Upper lobe of left lung (tissue), 6 donors: ENCODE data around the gene ARL4A. TPM values are rescaled to one million over a fixed set of nuclear protein-coding genes. Genes with fewer than 3 reads are reported as not detected.
A peak's percentile ranks its signal among the peaks of the same experiment; 100 is the strongest.
"Not testable (repeated sequence)": the region's sequence is repeated elsewhere in the genome, so short reads cannot be mapped to it uniquely, and the experiment has no call there.

Experiments
- ATAC-seq, 2 donors: fragments of 200-7000 bp; cut with Tn5 transposase; one replicate each; pipeline ENCODE4 v1.9.1; 2022; ENCODE audit warnings: mild to moderate bottlenecking in 2 of 2, moderate library complexity in 2 of 2; ENCODE audit not compliant: low FRiP score in 2 of 2
- DNase-seq, 2 donors: peaks; one replicate each; pipeline ENCODE4 v3.0.0-alpha.2; 2019 to 2020
- H3K27ac ChIP-seq, 4 donors: fragments of 200-600 bp; sonication (generic); one replicate each; pipeline ENCODE4 v1.5.1; 2016 to 2019
- H3K27me3 ChIP-seq, 4 donors: fragments of 200-600 bp; sonication (generic); one replicate each; pipeline ENCODE4 v1.5.1; 2017 to 2019
- H3K36me3 ChIP-seq, 4 donors: fragments of 200-600 bp; sonication (generic); one replicate each; pipeline ENCODE4 v1.5.1; 2016 to 2019
- H3K4me1 ChIP-seq, 4 donors: fragments of 200-600 bp; sonication (generic); one replicate each; pipeline ENCODE4 v1.5.1; 2018 to 2019
- H3K4me3 ChIP-seq, 4 donors: fragments of 200-600 bp; sonication (generic); one replicate each; pipeline ENCODE4 v1.5.1; 2017 to 2019; ENCODE audit warnings: mild to moderate bottlenecking in 2 of 4, moderate library complexity in 1 of 4
- H3K9me3 ChIP-seq, 4 donors: fragments of 200-600 bp; sonication (generic); one replicate each; pipeline ENCODE4 v1.5.1; 2018 to 2019
- EP300 ChIP-seq, 4 donors: sonication (generic); formaldehyde crosslinking; IDR thresholded peaks; one replicate each; pipeline ENCODE4 v1.5.1; 2017; ENCODE audit warnings: antibody characterized with exemption in 4 of 4, control low read depth in 2 of 4
- POLR2A ChIP-seq, 4 donors: fragments of 450-650 bp; IDR thresholded peaks; one replicate each; pipeline ENCODE4 v1.5.1; 2016 to 2017; ENCODE audit warnings: antibody characterized with exemption in 4 of 4, mild to moderate bottlenecking in 2 of 4
- POLR2AphosphoS5 ChIP-seq, 2 donors: sonication (generic); formaldehyde crosslinking; IDR thresholded peaks; one replicate each; pipeline ENCODE4 v1.5.1; 2017; ENCODE audit warnings: antibody characterized with exemption in 2 of 2
- WGBS, 2 donors: methylation state at CpG; one replicate each; pipeline ENCODE4 v1.1.5; 2017 to 2018; 5-methylcytosine and 5-hydroxymethylcytosine counted together
- total RNA-seq, 6 donors: library from RNA; depleted of rRNA in 4 of 6; stranded (reverse); fragments of >200 nt in 4 of 6; gene quantifications; one replicate each; pipeline versions ENCODE4 v1.1.0 to v1.2.1, GENCODE V29; 2016 to 2021
- TF ChIP-seq, protein P1 (sequence below), 6 experiments: fragments of 450-650 bp in 4 of 6; fragments of 200-600 bp in 2 of 6; sonication (generic) in 2 of 6; IDR thresholded peaks; one replicate each; pipeline ENCODE4 v1.5.1; 2016 to 2019; ENCODE audit warnings: antibody characterized with exemption in 6 of 6
- donor health status: DM: no; HTN: no; CAD: no; lungs with moderate emphysema.
- donor health status: DM: no; HTN: yes; CAD: no; lungs with severe emphysema.

ARL4A gene
- total RNA-seq, 6 donors from 2014 or later, result 5.9 to 47.5 (median 30.5) TPM

DNA sequence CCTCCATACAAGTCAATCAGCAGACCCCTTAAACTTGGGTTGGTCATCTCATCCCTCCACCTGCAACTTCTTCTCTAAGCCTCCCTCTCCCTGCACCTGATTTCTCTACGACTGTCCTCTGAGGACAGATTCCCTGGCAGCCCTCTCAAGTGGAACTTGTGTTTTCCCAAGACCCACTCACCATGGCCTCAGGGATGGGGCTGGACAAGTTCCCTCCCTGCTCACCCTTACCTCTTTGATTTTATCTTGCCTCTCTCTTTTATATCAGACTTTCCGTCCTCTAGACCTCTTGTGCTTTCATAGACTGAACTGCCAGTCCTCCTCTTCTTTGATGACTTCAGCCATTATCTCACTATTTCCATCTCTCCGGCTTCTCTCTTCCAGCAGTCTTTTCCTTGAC, 46.2 kb upstream of the ARL4A start:
- no peak for DNase-seq
- Histone ChIP-seq H3K4me1 (peaks cover 0 to 9% (median 3%) of the 10 kb centered on the region in 4 donors), H3K36me3 (no peaks in the 10 kb centered on the region), H3K27me3 (no peaks in the 10 kb centered on the region), H3K27ac (no peak overlapping the region), H3K4me3 (no peak overlapping the region), H3K9me3 (no peaks in the 10 kb centered on the region)
- no peak for ATAC-seq
- 86 to 89% methylated on average over 2 to 3 of the region's 3 CpGs for WGBS, 2 donors
- TF ChIP-seq POLR2A (IDR thresholded peaks at IDR 0.05) (no peak), EP300 (IDR thresholded peaks at IDR 0.05) (no peak), POLR2AphosphoS5 (IDR thresholded peaks at IDR 0.05) (no peak)
- TF ChIP-seq, protein P1, sequence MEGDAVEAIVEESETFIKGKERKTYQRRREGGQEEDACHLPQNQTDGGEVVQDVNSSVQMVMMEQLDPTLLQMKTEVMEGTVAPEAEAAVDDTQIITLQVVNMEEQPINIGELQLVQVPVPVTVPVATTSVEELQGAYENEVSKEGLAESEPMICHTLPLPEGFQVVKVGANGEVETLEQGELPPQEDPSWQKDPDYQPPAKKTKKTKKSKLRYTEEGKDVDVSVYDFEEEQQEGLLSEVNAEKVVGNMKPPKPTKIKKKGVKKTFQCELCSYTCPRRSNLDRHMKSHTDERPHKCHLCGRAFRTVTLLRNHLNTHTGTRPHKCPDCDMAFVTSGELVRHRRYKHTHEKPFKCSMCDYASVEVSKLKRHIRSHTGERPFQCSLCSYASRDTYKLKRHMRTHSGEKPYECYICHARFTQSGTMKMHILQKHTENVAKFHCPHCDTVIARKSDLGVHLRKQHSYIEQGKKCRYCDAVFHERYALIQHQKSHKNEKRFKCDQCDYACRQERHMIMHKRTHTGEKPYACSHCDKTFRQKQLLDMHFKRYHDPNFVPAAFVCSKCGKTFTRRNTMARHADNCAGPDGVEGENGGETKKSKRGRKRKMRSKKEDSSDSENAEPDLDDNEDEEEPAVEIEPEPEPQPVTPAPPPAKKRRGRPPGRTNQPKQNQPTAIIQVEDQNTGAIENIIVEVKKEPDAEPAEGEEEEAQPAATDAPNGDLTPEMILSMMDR (IDR thresholded peaks at IDR 0.05), result no peak

DNA sequence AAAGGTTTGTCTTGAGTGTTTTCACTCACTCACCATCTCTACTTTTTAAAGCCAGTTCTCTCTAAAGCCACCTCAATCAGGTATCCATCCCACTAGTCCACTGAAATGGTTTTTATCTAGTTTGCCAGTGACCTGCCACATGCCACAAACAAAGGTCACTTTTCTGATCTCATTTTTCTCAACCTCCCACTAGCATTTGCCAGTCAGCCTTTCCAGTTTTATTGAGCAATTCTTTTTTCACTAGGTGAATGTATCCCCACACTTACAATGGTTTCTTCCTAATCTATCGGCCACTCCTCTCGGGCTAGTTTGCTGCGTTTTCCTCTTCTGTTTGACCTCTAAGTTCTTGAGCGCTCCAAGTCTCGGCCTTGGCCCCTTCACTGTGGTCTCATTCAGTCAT, 44.9 kb upstream of the ARL4A start:
- Histone ChIP-seq H3K9me3 (no peaks in the 10 kb centered on the region), H3K27me3 (no peaks in the 10 kb centered on the region), H3K36me3 (no peaks in the 10 kb centered on the region), H3K4me3 (no peak overlapping the region), H3K27ac (no peak overlapping the region), H3K4me1 (peaks cover 0 to 9% (median 3%) of the 10 kb centered on the region in 4 donors)
- DNase-seq (no peak), ATAC-seq (no peak)
- TF ChIP-seq EP300 (IDR thresholded peaks at IDR 0.05) (no peak), POLR2A (IDR thresholded peaks at IDR 0.05) (no peak), POLR2AphosphoS5 (IDR thresholded peaks at IDR 0.05) (no peak)
- TF ChIP-seq, protein P1 (IDR thresholded peaks at IDR 0.05), result no peak
- 96 to 98% methylated on average over 5 of the region's 5 CpGs for WGBS, 2 donors

DNA sequence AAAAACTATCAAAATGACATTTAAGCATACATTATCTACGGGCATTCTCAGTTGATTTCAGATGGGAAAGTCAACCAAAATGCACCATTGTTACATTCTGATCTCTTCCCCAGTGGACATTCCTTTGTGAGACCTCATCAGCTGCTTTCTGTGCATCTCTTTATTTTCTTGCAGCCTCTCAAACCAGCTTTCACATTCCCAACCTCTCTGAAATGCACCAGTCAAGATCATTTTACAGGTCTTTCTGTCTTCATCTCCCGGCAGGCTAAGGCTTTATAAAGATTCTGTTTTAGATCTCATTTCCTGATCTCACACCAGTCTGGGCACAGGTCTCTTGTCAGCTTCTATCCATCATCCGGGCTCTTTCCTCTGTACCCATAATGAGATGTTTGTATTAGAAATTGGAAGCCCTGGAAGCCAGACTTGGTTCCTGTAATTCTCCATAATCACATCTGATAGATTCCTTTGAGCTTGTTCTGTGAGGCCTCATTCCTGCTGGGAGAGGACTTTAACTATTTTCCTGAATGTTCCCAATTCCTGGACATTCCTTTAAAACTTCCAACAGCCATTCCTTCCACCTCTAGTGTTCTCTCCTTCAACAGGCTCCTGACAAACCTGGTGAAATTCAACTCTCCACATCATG, 44.3 kb upstream of the ARL4A start:
- Histone ChIP-seq H3K36me3 (no peaks in the 10 kb centered on the region), H3K27me3 (no peaks in the 10 kb centered on the region), H3K27ac (no peak overlapping the region), H3K4me1 (peaks cover 0 to 6% (median 3%) of the 10 kb centered on the region in 4 donors), H3K4me3 (no peak overlapping the region), H3K9me3 (no peaks in the 10 kb centered on the region)
- TF ChIP-seq POLR2AphosphoS5 (IDR thresholded peaks at IDR 0.05) (no peak), EP300 (IDR thresholded peaks at IDR 0.05) (no peak), POLR2A (IDR thresholded peaks at IDR 0.05) (no peak)
- TF ChIP-seq, protein P1 (IDR thresholded peaks at IDR 0.05), result no peak
- ATAC-seq (no peak), DNase-seq (no peak)
- 64 to 69% methylated on average over 3 of the region's 3 CpGs for WGBS, 2 donors

DNA sequence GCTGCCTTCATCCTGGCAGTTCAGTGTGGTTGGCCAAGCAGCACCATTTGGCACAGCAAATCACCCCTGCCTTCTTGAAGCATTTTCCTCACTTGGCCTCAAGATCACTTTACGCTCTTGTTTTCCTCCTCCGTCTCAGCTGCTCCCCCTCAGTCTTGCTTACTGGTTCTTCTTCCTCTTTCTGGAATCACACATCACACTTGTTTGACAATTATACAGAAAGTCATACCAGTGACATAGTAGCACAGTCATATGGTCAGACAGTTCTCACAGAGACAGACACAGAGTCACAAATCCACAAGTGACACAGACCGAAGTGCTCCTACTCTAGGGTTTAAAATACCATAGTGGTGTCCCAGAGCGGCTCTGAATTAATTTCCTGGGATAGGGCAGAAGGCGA, 43.8 kb upstream of the ARL4A start:
- Histone ChIP-seq H3K4me3 (no peak overlapping the region), H3K4me1 (peaks cover 0 to 5% (median under 1%) of the 10 kb centered on the region in 4 donors), H3K36me3 (no peaks in the 10 kb centered on the region), H3K27ac (no peak overlapping the region), H3K27me3 (no peaks in the 10 kb centered on the region), H3K9me3 (no peaks in the 10 kb centered on the region)
- TF ChIP-seq POLR2AphosphoS5 (IDR thresholded peaks at IDR 0.05), result no peak
- no peak for TF ChIP-seq EP300 (IDR thresholded peaks at IDR 0.05)
- TF ChIP-seq, protein P1 (IDR thresholded peaks at IDR 0.05), result no peak
- TF ChIP-seq POLR2A (IDR thresholded peaks at IDR 0.05), result no peak
- ATAC-seq (peak in 1 of 2 donors; percentile 54), DNase-seq (no peak)
- 78 to 89% methylated on average over 5 of the region's 5 CpGs for WGBS, 2 donors

DNA sequence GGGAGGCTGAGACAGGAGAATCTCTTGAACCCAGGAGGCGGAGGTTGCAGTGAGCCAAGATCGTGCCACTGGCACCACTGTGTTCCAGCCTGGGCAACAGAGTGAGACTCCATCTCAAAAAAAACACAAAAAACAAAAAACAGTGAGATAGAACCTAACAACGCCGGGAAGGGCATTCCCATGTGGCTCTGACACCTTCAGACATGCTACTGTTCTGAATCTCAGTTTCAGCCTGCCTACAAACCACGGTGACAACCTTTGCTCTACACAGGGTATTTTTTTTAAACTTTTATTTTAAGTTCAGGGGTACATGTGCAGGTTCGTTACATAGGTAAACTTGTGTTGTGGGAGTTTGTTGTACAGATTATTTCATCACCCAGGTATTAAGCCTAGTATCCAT, 42.2 kb upstream of the ARL4A start:
- H3K36me3 ChIP-seq, H3K4me3 ChIP-seq, H3K9me3 ChIP-seq, DNase-seq, ATAC-seq, H3K27me3 ChIP-seq, H3K27ac ChIP-seq, H3K4me1 ChIP-seq: not testable (repeated sequence)
- WGBS, 2 donors, result 78 to 80% methylated on average over 6 of the region's 6 CpGs
